Measurements from ENCODE around the gene CDKL4.

DNA sequence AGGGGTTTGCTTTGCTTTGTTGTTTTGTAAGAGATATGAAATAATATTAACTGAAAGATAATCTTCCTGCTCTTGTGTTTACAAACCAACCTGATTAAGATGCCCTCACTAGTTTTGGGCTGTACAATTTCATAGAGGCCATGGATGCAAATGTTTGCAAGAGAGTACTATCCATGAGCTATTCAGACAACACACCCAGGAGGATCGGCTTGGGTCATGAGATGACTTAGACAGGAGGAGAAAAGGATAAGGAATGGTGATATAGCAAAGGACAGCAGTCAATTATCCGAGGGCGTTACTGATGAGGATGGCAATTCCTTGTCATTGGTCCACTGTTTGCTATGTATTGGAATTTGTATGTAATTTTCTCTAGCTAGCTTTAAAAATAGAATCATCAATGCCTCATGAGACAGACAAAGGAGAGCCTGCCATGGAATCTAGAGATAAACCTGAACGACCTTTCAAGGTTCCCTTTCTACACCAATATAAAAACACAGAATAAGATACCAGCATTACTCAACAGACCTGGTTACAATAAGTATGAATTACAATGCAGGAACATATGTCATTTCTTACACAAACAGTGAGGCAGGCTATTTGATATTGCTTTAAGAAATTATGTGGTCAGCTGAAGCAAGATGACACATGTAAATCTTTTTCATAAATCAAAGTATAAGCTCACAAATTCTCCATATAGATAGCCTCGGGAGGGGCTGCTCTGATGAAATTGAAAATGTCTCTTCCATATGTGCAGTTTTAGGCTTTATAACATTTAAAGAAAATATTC lies 68.6 kb downstream of the CDKL4 start:
- no peak for TF ChIP-seq EZH2 (IDR thresholded peaks at IDR 0.05; ENCODE audit: insufficient read depth, poor library complexity, severe bottlenecking)
- no peak for TF ChIP-seq EZH2phosphoT487 (IDR thresholded peaks at IDR 0.05; ENCODE audit: insufficient read depth, low read depth)

Measured in GM23248 (cell line).